ENCODE data around the gene GUCY1A1.

GUCY1A1 gene

DNA sequence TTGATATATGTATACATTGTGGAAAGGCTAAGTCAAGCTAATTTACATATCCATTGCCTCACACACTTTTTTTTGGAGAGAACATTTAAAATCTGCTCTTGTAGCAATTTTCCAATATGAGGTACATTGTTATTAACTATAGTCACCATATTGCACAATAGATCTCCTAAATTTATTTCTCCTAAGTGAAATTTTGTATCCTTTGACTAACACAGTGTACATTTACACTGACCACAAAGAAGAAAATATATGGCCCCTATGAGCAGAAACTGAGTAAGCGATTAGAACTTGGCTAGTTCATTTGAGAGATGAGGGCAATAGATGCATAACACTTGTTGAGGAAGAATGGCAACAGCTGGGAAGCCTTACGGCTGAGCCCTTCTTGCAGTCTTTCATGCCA, 71.9 kb downstream of the GUCY1A1 start:
- DNase-seq (ENCODE audit: low read depth): no peak

DNA sequence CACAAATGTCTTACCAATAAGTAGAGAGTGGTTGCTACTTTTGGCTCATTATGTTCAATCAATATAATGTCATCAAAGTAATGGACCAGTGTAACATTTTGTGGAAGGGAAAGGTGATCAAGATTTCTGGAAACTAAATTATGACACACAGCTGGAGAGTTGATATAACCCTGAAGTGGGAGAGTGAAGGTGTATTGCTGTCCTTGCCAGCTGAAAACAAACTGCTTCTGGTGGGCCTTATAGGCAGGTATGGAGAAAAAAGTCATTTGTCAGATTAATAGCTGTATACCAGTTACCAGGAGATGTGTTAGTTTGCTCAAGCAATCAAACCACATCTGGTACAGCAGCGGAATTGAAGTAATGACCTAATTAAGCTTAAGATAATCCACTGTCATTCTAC, 74.9 kb downstream of the GUCY1A1 start:
- DNase-seq (ENCODE audit: low read depth): no peak

DNA sequence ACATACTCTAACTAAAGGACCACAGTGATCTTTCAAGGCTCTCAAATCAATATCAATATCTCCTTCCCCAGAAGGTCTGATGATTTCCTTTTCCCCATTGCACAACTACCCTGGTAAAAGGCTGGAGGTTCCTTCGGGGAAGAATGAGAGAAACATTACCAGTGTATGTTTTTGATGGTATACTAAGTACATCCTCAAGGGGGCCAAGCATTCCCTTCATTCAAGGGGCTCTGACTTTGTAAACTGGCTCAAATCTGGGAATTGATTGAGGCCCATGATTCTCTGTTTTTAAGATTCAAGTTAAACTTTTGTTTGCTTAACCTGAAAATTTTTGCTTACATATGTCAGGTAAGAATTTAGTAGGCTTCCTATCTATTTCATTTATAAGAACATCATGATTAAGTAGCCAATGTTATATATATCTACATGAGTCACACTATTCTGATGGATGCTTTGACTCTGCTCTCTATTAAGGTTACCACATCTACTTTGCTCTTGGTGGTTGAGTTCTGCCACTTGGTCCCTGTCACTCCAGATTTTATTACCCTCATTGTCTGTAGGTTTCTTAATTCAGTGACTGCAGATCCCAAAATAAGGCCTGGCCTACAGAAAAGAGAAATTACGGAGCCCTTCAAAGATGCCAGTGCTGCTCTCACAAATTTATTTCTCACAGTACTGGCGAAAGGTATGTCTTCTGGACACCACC, 75.8 kb downstream of the GUCY1A1 start:
- no peak for DNase-seq (ENCODE audit: low read depth)

DNA sequence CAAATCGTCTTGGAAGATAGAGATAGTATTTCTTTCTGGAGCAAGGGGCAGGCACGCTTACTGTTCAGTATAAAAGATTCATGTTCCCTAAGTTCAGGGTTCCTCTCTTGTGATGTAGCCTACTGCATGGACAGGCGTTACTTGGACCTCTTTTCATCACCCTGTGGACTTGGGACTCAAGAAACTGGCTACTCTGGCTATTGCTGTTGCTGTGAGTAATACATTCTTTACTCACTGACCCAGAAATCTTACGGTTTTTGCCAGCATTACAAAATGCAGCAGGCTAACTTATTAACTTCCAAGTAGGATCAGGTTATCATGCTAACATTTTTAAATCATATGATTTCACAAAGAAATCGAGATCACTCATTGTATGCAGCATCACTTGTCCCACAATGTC, 79.3 kb downstream of the GUCY1A1 start:
- DNase-seq (ENCODE audit: low read depth): no peak

DNA sequence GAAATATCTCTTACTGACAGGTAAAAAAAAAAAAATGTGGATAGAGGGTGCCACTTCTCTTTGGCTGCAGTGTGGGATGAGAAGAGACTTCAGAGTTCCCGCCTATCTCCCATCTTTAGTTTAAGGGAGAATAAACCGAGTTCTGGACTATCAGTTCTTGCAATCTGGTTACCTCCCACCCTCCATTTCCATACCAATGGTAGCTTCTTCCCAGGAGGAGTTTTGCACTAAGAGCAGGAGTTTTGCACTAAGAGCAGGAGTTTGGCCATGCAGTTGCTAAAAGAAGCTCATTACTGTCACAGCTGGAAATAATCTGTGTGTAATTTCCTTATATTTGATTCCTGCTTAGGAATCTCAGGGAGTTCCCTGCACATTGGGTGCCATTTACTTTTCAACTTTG, 81.4 kb downstream of the GUCY1A1 start:
- DNase-seq (ENCODE audit: low read depth): no peak

DNA sequence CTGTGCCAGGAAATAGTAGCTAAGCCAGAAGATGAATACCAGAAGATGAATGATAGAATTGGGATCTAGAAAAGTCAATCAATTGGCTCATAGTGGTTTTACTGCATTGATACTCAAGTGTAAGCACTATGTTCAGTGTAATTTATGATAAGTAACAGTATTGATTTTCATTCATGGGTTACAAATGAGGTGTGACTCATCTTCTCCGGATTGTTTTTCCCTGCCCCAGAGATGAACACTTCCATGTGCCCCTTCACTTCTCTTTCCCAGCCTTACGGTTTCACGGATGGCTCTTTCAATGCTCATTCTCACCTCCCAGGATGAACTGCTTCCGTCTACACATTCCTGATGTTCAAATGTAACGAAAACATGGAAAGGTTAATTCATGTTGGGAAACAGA, 82.4 kb downstream of the GUCY1A1 start:
- DNase-seq (ENCODE audit: low read depth): no peak

DNA sequence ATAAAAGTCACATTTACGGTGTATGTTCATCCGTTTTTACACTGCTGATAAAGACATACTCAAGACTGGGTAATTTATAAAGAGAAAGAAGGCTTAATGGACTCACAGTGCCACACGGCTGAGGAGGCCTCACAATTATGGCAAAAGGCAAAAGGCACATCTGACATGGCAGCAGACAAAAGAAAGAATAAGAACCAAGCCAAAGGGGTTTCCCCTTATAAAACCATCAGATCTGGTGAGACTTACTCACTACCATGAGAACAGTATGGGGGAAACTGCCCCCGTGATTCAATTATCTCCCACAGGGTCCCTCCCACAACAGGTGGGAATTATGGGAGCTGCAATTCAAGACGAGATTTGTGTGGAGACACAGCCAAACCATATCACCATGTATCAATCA, 84.9 kb downstream of the GUCY1A1 start:
- no peak for DNase-seq (ENCODE audit: low read depth)

DNA sequence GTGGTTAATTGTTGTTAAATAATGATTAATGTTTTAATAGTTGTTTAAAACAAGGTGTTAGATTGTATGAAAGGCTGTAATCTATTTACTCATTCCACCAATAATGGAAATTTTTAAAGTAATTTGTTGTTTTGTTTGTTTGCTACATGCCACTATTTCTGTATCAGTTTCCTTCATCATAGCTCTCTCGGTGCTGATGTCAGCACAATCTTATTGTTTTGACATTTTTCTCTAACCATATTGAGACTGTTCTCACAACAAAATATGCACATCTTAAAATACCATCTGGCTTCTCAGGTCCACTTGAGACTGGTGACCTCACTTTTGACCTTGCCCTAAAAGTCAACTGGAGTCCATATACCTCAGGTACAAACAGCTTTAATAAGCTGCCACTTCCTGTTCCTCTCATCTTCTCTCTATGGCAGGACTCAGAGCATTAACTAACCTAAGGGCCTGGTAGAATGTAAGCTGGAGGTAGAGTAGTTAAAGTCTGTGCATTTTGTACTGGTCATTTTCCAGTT, 91.2 kb downstream of the GUCY1A1 start:
- DNase-seq (ENCODE audit: low read depth): no peak

DNA sequence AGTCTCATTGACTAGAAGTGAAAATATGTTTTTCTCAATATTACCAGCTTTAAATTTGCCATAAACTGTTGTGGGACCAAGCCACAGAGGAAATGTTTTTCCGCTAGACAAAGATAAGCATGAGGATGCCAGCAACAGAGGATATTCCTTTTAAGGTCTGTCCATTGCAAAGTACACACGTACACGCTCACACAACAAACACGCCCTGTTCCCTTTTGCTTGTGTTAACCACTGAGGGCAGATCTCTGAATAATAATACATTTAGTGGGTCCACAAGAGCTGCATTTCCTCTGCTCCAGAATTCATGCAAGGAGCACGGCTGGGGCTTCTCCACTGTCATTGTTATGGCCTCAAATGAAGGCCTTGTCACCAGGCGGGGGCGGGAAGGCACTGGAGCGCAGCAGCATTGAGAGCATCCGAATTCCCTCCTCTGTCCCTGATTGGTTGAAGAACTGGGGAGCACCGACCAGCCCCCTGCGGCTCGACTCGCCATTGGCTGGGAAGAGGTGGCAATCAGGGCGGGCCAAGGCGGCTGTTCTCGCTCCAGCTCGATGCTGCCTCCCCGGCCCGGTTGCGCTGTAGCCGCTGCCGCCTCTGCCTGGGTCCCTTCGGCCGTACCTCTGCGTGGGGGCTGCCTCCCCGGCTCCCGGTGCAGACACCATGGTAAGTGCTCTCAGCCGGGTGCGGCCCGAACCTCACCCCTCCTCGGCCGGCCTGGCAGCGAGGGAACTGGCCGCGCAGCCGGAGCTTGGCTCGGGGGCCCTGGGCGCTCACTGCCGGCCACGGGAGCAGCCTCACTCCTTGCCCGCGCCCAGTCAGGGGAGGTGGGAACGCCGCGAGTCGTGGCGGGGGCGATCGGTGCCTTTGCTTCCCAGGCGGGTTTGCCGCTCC, 92.1 kb downstream of the GUCY1A1 start, which contains the start of gene GUCY1B1:
Gene GUCY1B1 (plus strand): TSS at position 541 of the 891 bp plus-strand sequence. CDS start 120 bp downstream, at position 661.
- DNase-seq (ENCODE audit: low read depth): peak; percentile 32

DNA sequence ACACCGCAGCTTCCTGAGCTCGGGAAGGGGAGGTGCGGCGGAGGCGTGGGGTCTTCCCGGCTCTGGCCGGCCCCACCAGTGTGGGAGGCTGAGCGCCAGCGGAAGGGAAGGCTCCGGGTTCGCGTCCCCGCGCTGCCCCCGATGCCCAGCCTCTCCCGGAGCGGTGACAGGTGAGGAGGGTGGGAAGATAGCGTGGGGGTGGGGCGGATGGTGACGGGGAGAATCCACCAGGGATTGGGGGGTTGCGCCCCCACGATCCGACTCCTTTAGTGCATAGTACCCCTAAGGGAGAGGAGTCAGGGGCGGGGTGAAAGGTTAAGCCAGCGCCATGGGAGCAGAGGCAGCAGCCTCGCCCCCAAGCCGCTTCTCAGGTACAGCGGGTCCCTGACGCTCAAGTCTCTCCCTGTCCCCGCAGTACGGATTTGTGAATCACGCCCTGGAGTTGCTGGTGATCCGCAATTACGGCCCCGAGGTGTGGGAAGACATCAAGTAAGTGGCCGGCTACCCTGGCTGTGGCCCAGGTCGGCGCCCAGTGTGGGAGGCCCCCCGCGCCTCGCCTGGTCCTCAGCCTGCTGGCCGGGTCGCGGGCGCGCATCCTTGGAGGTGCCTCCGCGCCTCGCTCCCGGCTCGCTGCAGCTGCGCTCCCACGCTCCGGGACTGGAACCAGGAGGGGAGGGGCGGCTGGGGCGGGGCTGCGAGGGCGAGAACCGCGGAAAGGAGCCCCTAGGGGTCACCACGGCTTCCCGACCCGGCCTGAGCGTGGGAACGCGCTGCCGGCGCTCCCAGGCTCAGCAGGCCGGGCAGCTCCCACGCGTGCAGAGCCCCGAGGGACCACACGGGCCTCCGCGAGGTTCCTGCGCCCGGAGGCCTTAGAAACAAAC, 93.0 kb downstream of the GUCY1A1 start:
- no peak for DNase-seq (ENCODE audit: low read depth)

DNA sequence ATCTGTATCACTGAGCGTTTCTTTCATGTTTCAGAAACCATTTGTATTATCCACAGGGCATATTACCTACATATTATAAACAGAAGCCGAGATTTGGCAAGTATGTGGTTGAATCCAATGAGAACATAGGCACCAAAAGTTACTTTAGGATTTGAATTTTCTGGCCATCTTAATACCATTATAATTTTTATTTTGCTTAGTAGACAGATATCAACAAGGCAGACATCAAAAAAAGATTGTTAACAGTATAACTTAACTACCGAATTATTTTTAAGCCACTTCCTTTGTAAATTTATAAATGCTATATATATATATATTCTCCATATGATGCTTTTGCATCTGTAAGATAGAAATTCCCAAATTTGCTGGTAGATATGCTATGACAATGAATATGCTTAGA, 94.4 kb downstream of the GUCY1A1 start:
- no peak for DNase-seq (ENCODE audit: low read depth)

DNA sequence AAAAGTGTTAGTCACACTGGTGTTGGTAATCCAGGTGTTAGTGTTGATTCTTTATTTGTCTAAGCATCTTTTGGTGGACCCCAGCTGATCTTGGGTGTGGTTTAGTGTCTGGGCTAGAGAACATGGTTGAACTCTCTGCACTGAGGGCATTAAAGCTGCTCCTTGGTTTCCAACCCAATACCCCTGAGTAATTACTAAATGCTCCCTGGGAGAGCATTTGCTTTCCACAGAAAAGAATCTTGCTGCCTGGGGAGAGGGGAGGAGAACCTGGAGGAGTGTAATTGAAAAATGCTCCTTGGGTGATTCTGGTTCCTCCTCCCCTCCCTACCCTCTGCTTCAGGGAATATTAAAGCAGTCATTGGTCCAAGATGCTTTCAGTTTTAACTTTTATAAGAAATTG, 95.3 kb downstream of the GUCY1A1 start:
- no peak for DNase-seq (ENCODE audit: low read depth)

DNA sequence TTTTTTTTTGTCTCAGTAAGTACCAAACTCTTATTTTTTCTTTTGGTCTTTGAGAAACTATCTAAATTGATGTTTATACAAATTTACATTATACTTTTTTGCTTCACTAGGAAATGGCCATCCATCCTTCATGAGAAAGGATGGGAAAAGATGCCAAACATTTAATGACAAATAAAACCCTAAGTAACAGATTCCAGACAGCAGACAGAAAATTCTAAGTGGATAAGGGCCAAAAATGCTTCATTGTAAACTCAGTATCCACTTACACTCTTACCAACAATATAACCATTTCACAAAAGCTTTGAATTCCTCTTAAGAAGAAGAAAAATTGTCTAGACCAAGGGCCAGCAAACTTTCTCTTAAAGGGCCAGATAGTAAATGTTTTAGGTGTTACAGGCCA, 95.7 kb downstream of the GUCY1A1 start:
- no peak for DNase-seq (ENCODE audit: low read depth)

DNA sequence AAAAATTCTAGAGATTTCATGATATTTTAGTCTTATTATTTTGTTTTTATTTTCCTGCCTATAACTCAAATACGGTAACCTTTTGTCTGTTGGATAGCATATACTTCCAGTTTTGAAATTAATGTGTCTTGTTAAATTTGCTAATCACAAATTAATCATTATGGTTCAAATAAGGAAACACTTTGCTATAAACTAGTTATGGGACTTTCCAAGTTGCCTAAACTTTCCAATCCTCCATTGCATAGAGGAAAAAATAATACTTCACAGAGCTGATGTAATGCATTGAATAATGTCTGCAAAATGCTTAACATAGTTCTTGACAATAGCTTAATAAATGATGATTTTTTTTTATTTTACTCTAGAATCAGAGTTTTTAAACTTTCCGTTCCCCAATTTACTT, 96.9 kb downstream of the GUCY1A1 start:
- no peak for DNase-seq (ENCODE audit: low read depth)

DNA sequence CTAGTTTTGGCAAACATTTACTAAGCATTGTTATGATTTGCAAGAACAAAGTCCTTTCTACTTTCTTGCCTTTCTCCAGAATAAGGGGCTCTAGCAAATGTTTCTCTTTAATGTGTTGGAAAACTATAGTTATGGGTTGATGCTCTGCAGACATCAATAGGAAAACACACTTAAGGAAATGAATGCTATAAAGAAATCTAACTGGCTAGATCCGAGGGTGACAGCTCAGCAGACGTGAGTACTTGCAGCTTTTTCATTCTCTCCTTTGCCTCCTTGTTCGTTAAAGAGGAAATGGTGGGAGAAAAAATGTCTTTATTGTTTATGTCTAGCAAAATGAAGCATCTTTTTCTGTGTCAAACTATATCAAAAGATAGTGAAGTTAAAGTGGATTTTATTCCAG, 98.5 kb downstream of the GUCY1A1 start:
- DNase-seq (ENCODE audit: low read depth): no peak

DNA sequence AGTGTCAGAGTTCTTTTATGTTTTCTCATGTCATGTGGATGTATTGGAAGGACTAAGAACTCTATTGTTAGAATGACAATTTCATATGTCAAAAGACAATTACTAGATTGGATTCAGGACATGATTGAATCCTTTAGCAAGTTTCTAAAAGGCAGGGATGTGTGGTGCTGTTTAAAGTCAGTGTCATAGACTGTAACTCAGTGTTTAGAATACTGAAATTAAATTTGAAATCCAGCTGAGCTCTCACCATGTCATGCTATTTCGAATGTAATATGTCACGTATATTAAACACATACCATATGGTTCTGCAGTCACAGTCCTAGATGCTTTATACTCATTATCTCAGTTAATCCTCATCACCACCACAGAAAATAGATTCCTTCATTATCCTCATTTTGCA, 100.0 kb downstream of the GUCY1A1 start:
- DNase-seq (ENCODE audit: low read depth): no peak

DNA sequence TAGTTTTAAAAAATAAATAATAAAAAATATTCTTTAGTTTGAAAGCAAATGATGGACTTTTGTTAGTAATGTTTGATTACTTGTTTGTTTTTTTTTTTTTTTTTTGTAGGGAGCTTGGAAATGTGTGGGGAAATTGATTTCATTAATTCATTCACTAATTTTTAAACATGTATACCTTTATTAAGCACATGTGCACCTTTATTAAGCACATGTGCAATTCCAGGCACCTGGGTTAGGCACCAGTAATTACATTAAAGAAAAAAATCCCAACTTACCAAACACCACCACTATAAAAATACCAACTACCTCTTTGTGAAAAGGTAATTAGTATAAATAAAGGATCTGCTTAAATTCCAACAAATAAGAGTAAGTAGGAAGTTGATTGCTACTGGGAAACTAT, 101.7 kb downstream of the GUCY1A1 start:
- no peak for DNase-seq (ENCODE audit: low read depth)

DNA sequence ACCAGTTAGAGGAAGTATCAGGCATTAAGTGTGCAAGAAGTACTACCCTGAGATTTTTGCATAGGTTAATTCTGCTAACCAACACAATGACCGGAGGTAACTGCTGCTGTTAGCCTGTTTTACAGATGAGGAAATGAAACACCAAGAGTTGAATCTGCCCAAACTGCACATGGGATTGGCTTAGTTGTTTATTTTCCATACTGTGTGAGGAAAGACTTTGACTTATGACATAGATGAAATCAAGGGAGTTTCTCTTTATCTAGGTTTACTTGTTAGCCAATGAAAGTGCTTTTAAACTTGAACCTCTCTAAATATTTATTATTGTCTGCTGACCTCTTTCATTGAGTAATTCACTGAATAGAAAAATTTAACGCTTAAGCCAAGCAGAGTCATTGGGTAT, 102.4 kb downstream of the GUCY1A1 start:
- no peak for DNase-seq (ENCODE audit: low read depth)

DNA sequence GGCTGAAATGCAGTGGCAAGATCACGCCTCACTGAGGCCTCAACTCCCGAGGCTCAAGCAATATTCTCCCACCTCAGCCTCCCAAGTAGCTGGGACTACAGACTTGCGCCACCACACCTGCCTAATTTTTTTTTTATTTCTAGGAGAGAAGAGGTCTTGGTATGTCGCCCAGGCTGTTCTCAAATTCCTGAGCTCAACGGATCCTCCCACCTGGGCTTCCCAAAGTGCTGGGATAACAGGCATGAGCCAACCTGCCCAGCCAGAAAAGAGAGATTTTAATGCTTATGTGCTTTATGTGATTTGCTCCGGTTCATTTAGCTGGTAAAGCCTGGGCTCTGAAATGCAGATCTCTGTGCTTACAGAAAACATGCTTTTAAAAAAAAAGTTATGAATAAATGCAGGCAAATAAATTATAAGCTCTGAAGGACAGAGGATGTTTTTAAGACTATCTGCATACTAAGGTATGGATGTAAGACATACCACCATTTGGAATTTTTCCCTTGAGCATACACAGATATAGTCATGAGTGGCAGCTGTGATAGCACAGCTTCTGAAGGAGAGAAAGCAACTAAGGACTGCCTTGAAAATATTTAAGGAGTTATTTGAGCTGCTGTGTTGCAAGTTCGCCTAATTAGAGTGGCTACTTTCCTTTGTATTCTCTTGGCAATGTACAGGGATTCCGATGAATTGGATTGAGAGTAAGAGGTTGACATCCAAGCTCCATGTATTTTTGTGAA, 106.0 kb downstream of the GUCY1A1 start:
- no peak for DNase-seq (ENCODE audit: low read depth)

DNA sequence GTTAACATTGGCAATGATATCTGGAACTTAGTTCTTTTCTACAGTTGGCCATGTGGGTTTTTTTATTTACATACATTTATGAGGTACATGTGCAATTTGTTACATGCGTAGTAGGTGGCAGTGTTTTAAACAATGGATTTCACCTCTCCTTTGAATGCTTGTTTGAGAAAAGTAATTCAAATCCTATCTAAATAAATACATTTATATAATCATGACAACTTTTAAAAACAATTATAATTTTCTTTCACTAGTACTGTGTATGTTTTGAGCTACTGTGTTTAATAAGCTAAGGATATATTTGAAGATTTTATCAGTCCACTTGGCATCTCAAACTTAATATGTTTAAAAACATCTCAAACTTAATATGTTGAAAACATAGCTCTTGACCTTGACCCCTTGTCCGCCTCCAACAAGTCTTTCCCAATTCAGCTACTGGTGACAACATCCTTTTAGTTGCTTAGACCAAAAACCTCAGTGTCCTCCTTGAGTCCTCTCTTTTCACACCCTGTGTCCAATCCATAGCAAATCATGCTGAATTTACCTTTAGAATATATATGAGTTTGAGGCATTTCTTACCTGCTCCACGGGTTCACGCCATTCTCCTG, 106.7 kb downstream of the GUCY1A1 start:
- no peak for DNase-seq (ENCODE audit: low read depth)

DNA sequence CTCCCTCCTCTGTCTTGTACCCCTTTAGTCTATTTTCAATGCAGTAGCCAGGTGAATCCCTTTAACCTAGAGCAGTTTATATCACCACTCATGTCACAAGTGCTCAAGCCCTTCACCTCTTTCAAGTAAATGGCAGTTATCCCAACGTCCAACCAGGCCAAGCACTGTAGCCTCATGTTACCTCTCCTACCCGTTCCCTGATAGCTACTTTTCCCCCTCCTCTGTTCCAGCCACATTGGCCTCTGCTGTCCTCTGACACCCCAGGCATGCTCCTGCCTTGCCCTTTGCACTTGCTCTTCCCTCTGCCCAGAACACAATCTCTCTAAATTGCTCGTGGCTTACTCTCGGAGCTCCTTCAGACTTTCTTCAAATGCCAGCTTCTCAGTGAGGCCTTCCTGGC, 107.4 kb downstream of the GUCY1A1 start:
- DNase-seq (ENCODE audit: low read depth): no peak
